AG04449 (cell line): ENCODE results near the gene NEMP1.

ENCODE experiments used
- CTCF ChIA-PET: fragments of 350-600 bp; formaldehyde crosslinking; extraction: SDS; loops from one replicate; lab custom pipeline; 2021; ENCODE audit warnings: antibody characterized with exemption; lab: Yijun Ruan, JAX
- POLR2A ChIA-PET: fragments of 400-600, 350-600 bp; formaldehyde crosslinking; extraction: SDS; loops from one replicate; lab custom pipeline; 2020; ENCODE audit warnings: antibody characterized with exemption, inconsistent platforms; lab: Yijun Ruan, JAX
- DNase-seq: peaks from one replicate; pipeline ENCODE4 v3.0.0-alpha.2; 2010; ENCODE audit warnings: low read depth, low spot score
- H3K4me3 ChIP-seq: 2 replicates; pipeline ENCODE4 v1.5.1; 2011; ENCODE audit warnings: low read depth, mild to moderate bottlenecking, control low read depth, low read length
- CTCF ChIP-seq: IDR thresholded peaks from one replicate; pipeline ENCODE4 v1.5.1; 2011; ENCODE audit warnings: mild to moderate bottlenecking, moderate library complexity, low read length, control low read depth, inconsistent platforms; ENCODE audit not compliant: insufficient read depth; ENCODE audit errors: missing control alignments

NEMP1 gene

GRCh38 chr12:57047981-57048380 lies 30.6 kb downstream of the NEMP1 start:
- no peak for DNase-seq
- CTCF ChIA-PET: interaction anchor here (0.6 to 13.2 kb wide), 12 partner anchors 10 to 453 kb away, joined by 3 to 164 read pairs (median 4); partner anchors contain the start of gene ZBTB39
- no peak for TF ChIP-seq CTCF
- POLR2A ChIA-PET: no interaction called here
- no peak overlapping the region for H3K4me3 ChIP-seq

GRCh38 chr12:57046947-57047890 lies 31.4 kb downstream of the NEMP1 start:
- DNase-seq: no peak
- POLR2A ChIA-PET: no interaction called here
- TF ChIP-seq CTCF: no peak
- H3K4me3 ChIP-seq: no peak overlapping the region
- CTCF ChIA-PET: interaction anchor here (0.7 to 13.2 kb wide), 10 partner anchors 9 to 289 kb away, joined by 3 to 164 read pairs (median 4); partner anchors contain the start of gene ZBTB39

GRCh38 chr12:57046086-57046791 lies 32.4 kb downstream of the NEMP1 start:
- POLR2A ChIA-PET: no interaction called here
- CTCF ChIA-PET: interaction anchor here (1.0 to 13.2 kb wide), 3 partner anchors 14 to 288 kb away, joined by 4 to 164 read pairs (median 92); partner anchors contain the start of gene ZBTB39
- TF ChIP-seq CTCF: no peak
- DNase-seq: no peak
- H3K4me3 ChIP-seq: no peak overlapping the region

- no peak for TF ChIP-seq CTCF
- no peak overlapping the region for H3K4me3 ChIP-seq
- CTCF ChIA-PET: interaction anchor here (11.0 to 13.2 kb wide), 2 partner anchors 15 to 37 kb away, joined by 92 to 164 read pairs; partner anchors contain the start of gene ZBTB39
- no peak for DNase-seq
- POLR2A ChIA-PET: no interaction called here
Observed at GRCh38 chr12:57044889-57045288, 33.7 kb downstream of the NEMP1 start.

GRCh38 chr12:57044468-57044867 lies 34.1 kb downstream of the NEMP1 start:
- no peak overlapping the region for H3K4me3 ChIP-seq
- TF ChIP-seq CTCF: no peak
- ChIA-PET POLR2A (no interaction called here), CTCF (interaction anchor here (1.4 to 13.2 kb wide), 3 partner anchors 16 to 43 kb away, joined by 4 to 164 read pairs (median 92); partner anchors contain the start of gene ZBTB39)
- no peak for DNase-seq
